ENCODE measurements around the gene CLK4.

The CLK4 gene

DNA sequence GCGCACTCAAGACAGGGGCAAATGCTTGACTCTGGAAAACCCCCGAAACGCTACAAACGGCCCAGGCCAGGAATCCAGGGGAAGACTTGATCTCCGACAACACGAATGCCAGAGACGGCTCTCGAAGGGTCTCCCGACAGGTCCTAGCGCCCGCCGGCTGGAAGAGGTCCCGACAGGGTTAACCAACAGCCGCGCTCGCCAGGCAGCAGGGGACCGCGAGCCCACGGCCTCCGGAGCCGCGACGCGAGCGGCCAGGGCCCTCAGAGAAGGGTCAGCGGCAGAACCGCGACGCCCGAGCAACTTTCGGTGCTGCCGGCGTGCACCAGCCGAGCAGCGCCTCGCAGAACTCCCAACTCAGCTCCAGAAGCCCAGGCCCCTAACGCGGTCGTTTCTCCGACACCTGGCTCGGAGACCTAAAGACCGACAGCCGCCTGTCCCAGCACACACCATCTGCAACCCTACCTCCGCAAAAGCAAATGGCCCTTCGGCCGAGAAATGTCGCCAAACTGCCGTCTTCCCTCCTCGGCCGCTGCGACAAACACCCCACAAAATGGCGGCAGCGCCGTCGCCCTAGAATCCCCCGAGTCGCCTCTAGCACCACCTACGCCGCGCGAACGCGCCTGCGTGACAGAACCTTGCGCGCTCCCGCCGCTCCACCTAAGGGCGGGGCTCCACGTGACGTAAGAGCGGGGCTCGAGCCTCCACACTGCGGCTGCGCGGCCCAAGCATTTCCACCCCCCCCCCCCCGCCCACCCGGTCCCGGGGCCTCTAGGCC, at the start of gene CLK4:
Gene CLK4 (minus strand): TSS at position 567 of the 775 bp plus-strand sequence. CDS start 3,634 bp downstream, outside the sequence.
- ATAC-seq = peak; percentile 81 to 89

DNA sequence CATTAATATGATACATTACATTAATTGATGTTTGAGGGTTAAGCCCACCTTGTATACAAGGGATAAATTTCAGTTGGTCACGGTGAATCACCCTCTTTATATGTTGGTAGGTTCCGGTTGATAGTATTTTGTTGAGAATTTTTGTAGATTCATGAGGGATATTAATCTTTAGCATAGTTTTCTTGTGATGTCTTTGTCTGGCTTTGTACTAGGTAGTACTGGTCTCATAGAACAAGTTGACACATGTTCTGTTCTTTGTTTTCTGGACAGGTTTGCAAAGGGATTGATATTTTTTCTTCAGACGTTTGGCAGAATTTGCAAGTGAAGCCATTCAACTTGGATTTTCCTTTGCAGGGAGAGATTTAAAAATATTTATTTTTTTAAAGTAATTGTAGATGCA, 49.1 kb upstream of the CLK4 start:
- ATAC-seq = no peak

DNA sequence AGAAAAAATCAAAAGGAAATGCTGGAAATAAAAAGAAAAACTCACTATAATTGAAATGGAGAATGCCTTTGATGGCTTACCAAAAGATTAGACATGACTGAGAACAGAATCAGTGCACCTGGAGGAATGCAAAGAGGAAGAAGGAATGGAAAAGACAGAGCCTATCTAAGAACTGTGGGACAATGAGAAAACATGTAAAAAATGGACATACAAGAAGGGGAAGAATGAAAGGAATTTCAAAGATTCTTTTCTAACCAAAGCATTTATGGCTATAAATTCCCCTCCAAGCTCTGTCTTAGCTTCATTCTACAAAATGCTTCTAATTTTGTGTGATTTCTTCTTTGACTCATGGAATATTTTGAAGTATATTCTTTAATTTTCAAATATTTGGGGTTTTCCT, 47.5 kb upstream of the CLK4 start:
- ATAC-seq = no peak

DNA sequence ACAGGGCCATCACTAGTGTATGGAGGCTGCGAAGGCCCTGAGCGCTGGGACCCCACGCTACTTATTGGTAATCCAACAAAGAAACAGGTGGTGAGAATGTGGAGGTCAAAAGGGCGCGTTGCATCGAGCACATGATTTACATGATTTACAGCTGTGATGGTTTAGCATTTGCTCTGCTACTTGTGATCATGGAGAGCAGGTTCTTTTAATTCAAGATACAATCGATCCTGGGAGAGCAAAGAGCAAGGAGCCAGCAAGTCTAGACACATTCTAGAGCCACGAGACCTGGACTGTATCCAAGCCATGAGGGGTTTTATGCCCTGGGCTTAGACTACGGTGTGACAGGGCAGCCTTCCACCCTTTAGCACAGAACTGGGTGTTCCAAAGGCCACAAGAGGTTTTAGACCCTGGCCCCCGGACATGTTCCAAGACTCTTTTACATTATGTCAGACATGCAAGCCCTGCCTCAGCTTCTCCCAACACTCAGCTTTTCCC, 47.0 kb upstream of the CLK4 start:
- no peak for ATAC-seq

DNA sequence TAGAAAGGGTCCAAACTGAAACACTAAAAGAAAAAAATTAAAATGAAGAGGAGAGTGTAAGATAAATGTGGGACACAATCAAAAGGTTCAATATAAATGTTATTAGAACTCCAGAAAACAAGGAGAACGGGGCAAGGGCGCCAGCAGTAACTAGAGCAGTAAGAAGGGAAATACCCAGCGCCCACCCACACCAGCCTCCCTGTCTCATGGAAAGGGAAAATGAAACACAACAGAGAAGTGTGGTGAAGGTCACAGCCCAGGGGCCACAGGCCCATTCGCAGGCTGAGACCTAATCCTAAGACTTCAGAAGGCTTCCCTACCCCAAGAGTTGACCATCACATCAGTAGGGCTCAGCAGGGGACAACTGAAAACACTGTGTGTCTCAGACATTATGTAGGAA, 45.8 kb upstream of the CLK4 start:
- ATAC-seq = no peak

DNA sequence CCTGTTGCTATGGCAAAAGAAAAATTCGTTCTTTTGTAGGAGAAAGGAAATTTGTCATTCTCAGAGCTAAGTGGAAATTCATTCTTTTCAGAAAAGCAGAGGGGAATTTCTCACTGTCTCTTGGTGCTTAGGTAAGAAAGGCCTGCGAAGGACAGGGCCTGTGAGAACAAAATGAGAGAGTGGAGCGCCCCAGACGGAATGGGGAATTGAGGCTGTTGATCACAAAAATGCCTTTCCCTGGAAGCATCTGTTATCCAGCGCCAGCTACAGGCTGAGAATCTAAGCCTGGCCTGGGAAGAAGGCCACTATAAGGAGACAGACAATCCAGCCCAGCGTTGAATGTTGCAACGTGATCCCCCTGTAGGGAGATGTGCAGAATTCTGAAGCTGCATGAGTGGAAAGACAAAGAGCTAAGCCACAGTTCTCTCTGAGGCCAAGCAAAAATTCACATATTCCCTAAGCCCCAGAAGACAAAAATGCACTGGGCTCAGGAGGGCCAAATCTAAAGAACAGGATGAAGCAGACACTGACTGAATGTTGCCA, 44.8 kb upstream of the CLK4 start:
- no peak for ATAC-seq

DNA sequence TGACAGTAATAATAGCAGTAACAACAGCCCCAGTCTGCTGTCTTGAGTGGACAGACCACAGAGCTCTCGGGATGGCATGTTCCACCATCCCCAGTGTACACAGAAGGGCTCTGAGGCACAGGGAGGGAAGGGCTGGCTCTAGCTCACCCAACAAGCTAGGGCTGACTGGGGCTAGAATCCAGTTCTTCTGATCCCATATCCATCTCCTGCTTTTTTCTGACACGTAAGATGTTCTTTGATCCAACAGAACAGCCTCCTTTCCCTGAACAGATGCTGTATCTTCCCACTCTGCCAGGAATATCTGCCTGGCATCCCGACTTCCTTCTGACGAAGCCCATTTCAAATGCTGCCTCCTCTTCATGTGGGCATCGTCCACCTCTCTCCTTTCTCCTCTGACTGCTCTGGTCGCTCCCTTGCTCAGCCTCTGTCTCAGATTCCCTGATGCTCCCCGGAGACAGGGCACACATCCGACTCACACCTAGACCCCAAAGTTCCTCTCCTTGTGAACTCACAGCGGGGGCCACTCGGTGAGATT, 43.6 kb upstream of the CLK4 start:
- ATAC-seq = no peak

DNA sequence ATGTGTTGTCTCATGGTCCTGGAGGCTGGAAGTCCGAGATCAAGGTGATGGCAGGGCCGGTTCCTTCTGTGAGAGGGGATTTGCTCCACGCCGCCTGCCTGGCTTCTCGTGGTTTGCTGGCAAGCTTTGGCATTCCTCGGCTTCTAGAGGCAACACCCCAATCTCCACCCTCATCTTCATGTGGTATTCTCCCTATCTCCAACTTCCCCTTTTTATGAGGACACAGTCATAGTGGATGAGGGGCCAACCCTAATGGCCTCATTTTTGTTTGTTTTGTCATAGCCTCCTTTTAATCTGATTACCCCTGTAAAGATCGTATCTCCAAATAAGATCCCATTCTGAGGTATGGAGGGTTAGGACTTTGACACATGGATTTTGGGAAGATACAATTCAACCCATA, 41.7 kb upstream of the CLK4 start:
- ATAC-seq = no peak

DNA sequence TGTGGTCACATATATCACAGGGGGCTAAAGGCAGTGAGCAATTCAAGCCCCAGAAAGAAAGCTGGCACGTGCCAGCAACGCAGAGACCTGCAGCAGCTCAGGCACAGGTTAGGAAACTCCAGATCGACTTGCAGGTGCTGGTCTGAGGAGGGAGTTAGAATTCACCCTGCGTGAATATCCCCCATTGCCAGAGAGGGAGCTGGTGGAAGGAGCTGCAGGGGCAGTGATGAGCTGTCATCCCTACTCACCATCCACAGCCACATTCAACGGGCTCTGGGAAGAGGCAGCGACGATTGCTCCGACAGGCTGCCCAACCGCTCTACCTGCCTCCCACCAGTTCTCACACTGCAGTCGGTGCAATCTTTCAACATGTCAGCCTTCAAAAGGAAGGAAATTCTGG, 40.8 kb upstream of the CLK4 start:
- ATAC-seq = no peak

DNA sequence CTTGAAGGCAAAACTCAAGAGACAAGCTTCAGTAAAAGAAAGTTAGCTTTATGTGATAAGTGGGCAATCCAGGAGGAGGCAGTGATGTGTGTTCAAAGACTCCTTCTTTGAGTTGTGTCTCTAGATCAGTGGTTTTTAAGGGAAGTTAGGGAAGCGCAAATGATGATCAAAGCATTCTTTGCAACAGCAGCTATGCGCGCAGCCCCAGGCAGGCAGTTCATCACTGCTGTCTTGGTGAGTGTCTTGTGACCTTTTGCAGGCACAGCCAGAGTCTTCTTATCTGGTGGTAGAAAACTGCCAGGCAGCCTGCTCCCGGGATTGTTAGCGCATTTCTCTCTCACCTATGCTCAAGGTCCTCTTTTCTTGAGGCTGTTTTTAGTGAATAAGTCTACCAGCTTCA, 40.3 kb upstream of the CLK4 start:
- no peak for ATAC-seq

DNA sequence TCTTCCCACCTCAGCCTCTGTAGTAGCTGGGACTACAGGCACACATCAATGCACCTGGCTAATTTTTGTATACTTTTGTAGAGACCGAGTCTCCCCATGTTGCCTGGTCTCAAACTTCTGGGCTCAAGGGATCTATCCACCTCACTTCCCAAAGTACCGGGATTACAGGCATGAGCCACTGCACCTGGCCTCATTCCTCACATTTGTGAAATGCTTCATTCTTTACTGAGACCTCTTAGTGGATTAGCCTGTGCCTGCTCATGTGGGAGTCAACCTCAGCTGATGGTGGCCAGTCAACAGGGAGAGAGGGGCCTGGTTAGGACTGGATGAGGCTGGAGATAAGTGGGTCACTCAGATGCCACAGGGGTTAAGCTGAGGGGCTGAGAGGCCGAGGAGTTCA, 37.3 kb upstream of the CLK4 start:
- no peak for ATAC-seq

DNA sequence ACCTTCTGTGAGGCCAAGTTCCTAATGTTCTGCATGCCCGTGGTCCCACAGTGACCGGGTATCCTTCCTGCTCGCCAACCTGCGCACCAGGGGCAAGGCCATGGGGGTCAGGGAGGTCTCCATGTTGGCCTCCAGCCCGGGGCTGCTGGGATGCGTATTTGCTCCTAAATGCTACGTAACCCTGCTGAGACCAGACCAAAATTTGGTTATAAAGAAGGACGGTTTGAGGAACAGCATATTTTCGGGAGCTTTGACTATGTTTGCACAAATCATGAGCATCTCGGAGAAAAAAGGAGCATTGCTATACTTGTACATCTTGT, 35.7 kb upstream of the CLK4 start:
- no peak for ATAC-seq

DNA sequence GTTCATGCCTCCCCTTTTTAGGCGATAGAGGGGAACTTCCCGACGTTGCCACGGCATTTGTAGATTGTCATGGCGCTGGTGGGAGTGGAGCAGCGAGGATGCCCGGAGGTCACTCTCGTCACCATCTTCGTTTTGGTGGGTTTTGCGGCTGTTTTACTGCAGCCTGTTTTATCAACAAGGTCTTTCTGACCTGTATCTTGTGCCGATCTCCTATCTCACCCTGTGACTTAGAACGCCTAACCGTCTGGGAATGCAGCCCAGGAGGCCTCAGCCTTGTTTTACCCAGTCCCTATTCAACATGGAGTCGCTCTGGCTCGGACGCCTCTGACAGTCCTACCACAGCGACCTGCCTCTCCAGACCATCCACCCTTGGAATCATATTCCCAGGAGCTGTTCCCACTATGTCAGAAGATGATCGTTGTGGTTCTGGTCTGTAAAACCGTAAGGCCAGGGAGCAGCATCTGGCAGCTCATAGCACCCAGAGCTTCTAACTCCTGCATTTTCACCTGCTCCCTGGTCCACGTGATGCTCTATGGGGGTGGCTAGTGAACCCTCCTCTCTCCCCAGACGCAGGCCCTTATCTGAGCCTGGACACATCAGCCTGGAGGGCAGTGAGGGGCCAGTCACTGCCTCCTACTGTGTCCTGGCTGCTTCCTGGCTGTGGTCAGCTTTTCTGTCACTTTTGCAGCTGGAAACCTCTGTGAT, 35.1 kb upstream of the CLK4 start:
- ATAC-seq = no peak

DNA sequence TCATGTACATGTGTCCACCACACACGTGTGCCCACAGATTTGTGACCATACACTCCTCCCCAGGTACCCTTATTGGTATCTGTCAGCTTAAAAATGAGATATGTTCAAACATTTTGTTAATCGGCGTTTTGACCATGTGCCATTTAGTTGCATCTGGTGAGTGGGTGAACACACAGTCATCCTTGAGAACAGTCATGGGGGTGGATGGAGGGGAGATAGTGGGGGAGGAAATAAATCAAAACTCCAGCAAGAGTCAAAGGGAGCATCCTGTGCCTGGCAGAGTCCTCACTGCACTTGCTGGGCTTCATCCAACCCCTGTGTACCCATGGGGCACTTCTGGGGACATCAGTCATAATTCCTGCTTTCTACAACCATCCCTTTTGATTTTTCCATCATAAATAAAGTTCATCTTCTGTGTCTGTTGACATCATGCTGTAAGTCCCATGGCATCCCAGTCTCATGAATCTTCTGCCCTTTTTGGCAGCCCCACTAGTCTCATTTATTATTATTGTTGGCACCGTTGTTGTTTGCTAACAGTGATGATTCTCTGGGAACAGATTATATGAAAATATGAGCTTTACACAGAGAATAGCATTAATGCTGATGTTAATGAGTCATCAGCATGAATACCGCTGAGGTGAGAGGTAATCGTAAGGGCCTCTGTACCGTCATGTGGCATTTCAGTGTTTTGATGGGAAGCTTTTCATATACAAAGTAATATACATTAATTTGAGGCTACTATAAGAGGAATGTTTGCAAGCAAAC, 24.4 kb upstream of the CLK4 start:
- no peak for ATAC-seq

DNA sequence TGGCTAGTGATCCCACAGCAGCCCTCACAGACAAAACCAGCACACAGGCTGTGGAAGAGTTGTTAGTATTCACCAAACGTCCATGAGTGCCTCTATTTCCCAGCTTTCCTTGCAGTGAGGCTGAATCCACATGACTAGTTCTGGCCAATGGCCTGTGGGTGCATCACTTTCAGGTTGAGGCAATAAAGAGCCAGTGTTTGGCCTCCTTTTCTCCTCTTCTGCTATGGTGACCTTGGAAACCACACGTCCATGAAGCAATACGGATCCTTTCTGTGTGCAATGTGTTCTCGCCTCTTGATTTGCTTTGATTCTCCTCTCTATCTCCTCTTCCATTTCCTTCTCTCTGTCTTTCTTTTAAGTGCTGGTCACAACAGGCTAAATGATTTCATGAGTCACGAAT, 23.4 kb upstream of the CLK4 start:
- no peak for ATAC-seq

DNA sequence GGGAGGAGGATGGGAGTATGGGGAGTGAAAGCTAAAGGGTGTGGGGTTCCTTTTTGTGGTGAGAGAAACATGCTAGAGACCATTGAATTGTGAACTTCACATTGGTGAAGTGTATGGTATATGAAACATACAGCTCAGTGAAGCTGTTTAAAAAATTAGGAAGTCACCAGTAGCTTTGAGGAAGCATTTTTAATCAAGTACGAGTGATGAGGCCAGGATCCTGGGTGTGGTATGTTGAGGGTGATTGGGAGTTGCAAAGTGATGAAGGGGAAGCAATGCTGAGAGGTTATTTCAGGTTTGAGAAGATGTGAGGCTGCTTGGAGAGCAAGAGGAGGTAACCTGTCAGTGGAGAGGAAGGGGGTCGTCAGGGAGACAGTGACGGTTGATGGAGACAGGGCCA, 22.7 kb upstream of the CLK4 start:
- no peak for ATAC-seq

DNA sequence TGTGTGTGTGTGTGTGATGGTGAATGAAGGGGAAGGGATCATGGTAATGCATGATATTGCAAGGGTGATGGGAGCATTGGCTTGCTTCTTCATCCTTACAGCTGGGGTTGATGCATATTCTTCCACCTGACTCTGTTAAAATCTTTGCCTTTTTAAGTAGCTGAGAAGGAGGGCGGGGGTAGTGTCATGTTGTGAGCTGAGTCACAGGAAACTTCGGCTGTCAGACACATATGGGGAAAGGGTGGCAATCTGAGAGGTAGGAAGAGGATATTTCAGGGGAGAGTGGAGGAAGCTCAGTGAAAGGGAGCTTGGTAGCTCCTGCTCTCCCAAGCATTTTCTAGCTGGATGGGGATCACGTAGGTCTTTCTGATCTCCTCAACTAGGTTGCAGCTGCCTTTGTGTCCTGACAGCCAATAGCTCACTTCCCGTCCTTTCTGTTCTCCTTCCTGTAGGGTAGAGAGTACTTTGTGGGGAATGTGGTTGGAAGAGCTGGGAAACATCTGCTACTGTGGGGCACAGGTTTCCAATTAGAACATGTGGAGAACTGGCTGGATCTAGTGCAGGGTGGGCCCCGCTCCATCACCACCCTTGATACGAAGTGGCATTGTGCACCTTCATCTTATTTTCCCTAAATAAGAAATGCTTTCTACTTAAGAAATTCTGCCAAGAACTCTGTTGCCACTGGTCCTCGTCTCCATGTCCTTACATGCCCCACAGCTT, 18.1 kb upstream of the CLK4 start:
- no peak for ATAC-seq

DNA sequence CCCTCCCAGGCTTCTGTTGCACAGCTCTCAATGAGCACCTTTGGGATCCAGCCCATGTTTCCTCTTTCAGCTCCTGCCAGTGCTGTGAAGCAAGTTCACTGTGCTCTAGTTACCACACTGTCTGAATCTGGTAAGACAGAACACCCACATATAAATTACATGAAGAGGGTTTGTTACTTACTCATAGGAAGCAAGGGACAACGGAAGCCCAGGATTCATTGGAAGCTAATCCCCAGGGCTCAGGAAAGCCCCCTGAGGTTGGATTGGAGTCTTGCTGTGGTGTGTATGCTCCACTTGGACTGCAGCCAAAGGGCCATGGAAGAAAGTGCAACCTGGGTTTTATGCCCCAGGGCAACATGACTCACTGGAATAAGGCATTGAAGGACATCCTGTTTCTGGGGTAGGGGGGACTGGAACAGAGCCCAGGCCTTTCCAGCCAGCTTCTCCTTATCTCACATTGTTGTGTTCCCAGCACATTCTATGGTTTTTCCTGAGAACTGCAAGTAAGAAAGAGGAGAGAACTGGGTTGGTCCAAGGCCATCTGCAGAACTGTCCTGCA, 15.6 kb upstream of the CLK4 start:
- ATAC-seq = no peak

DNA sequence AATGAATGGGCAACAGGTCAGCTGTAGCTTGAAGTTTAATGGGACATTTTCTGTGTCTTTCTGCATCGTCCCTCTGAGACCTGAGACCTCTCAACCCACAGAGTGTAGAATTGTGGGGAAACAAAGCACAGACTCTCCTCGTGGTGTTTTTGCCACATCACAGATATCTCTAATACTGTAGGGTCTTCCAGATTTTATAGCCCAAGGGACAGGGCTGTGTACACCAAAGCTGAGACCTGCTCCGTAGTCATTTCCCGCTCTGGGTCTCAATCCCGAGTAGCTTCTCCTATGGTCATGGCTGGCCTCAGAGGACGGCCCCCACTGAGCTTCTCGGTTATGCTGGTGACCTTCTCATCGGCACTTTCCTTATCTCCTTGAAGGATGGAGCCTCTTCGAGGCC, 14.9 kb upstream of the CLK4 start:
- ATAC-seq = no peak

DNA sequence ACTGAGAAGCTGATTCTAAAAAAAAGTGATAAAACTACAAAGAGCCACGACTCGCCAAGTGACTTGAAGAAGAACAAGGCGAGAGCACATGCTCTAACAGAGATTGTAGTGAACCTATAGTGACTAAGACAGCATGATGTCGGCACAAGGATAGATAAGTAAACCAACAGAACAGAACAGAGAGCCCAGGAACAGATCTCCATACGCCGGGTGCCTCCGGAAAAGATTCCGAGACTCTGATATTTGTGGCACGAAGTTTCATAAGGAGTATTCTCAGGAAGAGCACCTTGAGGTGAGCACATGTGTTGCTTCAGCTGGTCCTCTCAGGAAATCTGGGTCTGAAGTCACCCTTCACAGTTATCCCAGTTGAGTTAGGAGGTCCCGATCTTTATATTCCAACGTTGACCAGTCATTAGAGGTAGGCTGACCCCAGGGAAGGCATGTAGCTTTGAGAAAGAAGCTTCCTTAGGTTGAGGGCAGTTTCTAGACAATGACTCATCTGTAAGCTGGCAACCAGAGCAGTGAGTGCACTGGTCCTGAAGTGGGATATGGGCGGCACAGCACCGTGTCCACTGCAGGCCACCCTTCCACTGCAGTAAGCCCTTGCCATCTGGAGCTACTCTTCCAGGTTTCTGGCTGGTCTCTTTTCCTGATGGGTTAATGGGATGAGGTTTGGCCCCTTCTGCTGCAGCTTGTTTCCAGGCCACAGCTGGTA, 13.6 kb upstream of the CLK4 start:
- ATAC-seq = no peak

DNA sequence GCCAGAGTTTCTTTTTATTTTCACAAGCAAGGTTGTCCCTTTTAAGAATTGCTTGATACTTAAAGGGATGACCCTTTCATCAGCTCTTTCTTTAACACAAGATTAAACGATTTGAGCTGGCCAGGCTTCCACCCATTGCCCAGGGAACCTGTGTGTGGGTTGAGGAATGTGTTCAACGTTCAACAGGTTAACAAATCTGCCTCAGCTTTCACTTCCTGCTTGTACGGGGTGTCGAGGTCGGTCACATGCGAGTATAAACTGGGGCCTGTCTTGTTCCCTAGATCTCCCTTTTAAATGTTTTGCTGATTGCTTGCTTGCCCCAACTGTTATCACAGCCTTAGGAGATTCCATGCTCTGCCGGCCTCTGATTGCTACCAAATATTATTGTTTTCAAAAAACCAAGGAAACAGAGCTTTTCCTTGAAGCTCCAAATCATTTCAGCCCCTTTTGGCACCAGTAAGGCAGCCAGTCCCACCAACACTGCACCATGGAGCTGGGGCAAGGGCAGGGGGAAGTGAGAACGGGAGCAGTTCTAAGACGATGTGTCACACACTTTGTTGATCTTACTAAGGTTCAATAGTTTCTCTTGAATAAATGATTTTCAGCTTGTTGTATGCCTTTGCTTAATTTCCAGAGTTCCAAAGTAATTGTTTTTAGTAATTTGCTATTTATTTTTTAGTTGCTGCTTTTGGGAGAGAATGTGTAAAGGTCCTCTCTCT, 10.7 kb upstream of the CLK4 start:
- ATAC-seq = no peak

Measured in activated CD4-positive, CD25-positive, alpha-beta regulatory T cell treated with anti-CD3 and anti-CD28 coated beads, Interleukin-2, amount 50 U/mL, for 24 hours (primary cell).